ENCODE measurements around the gene TMEM107.

TMEM107 gene

GRCh38 chr17:8137645-8138373 lies 38.4 kb downstream of the TMEM107 start:
- DNase-seq (ENCODE audit: low spot score): no peak

- DNase-seq (ENCODE audit: low spot score): no peak
Observed at GRCh38 chr17:8133941-8134340, 42.2 kb downstream of the TMEM107 start.

GRCh38 chr17:8133399-8133798 lies 42.8 kb downstream of the TMEM107 start:
- DNase-seq (ENCODE audit: low spot score): no peak

- DNase-seq (ENCODE audit: low spot score): no peak
Observed at GRCh38 chr17:8131844-8132441, 44.2 kb downstream of the TMEM107 start.

GRCh38 chr17:8128125-8128784 lies 47.9 kb downstream of the TMEM107 start:
- no peak for DNase-seq (ENCODE audit: low spot score)

GRCh38 chr17:8126491-8127066 lies 49.6 kb downstream of the TMEM107 start:
- DNase-seq (ENCODE audit: low spot score): no peak

- no peak for DNase-seq (ENCODE audit: low spot score)
Observed at GRCh38 chr17:8125947-8126490, 50.2 kb downstream of the TMEM107 start.

- peak; percentile 75 for DNase-seq (ENCODE audit: low spot score)
Observed at GRCh38 chr17:8125154-8125946, 50.8 kb downstream of the TMEM107 start.

GRCh38 chr17:8124350-8125153 lies 51.6 kb downstream of the TMEM107 start:
- DNase-seq (ENCODE audit: low spot score): no peak

GRCh38 chr17:8123695-8124349 lies 52.4 kb downstream of the TMEM107 start, which contains the start of gene HES7:
Gene HES7, minus strand, starts transcription at chr17:8124106. Its CDS starts 22 bp downstream, at chr17:8124084.
- DNase-seq (ENCODE audit: low spot score): no peak

GRCh38 chr17:8122924-8123694 lies 53.1 kb downstream of the TMEM107 start:
- no peak for DNase-seq (ENCODE audit: low spot score)

All from hematopoietic multipotent progenitor cell treated with erythropoietin and hydrocortisone succinate and interleukin-3 and kit ligand, for 17 days (in vitro differentiated cells).